Right ventricle myocardium superior (tissue), 1 donor: ENCODE measurements around the gene DNAH14. TPM values are rescaled to one million over a fixed set of nuclear protein-coding genes. Genes with fewer than 3 reads are reported as not detected.
"Not testable (repeated sequence)": the region's sequence is repeated elsewhere in the genome, so short reads cannot be mapped to it uniquely, and the experiment has no call there.

ENCODE experiments used
- ATAC-seq: fragments of 200-7000 bp; cut with Tn5 transposase; one replicate; pipeline ENCODE4 v1.9.1; 2020; ENCODE audit warnings: mild to moderate bottlenecking; ENCODE audit not compliant: poor library complexity
- DNase-seq: peaks from one replicate; pipeline ENCODE4 v3.0.0-alpha.2; 2020
- intact Hi-C: fragments of 100-400 bp; cut with DNase I; formaldehyde crosslinking; loops from one replicate; pipeline ENCODE4 v1.11.2; 2022
- total RNA-seq: library from RNA; stranded (reverse); fragmentation: NEBNext Ultra II Directional; extraction: Animal tissue kit (Norgen Biotek cat#: 25700); gene quantifications from one replicate; pipeline ENCODE4 v1.2.1, GENCODE V29; 2021
- donor health status: DM: no; HTN: yes; CAD: no; lungs with severe emphysema.

The DNAH14 gene
- total RNA-seq, 1 donor from 2014 or later = 5.6 TPM

- intact Hi-C loops = not testable (repeated sequence)
These were observed 280.7 kb downstream of the DNAH14 start for GRCh38 chr1:225210180-225210579.

GRCh38 chr1:225211694-225212442 lies 282.4 kb downstream of the DNAH14 start:
- ATAC-seq, DNase-seq, intact Hi-C loops: not testable (repeated sequence)

More at GRCh38 chr1:225210180-225210579, 280.7 kb downstream of the DNAH14 start:
- not testable (repeated sequence) for DNase-seq, ATAC-seq

GRCh38 chr1:225224287-225224686 lies 294.8 kb downstream of the DNAH14 start:
- DNase-seq (no peak), ATAC-seq (no peak)
- intact Hi-C loops = no loop called here

- no peak for ATAC-seq
- no peak for DNase-seq
These were observed 296.2 kb downstream of the DNAH14 start for GRCh38 chr1:225225681-225226080.

GRCh38 chr1:225228871-225229303 lies 299.4 kb downstream of the DNAH14 start:
- intact Hi-C loops = no loop called here
- DNase-seq (no peak), ATAC-seq (no peak)

More at GRCh38 chr1:225225681-225226080, 296.2 kb downstream of the DNAH14 start:
- intact Hi-C loops = no loop called here

- intact Hi-C loops, ATAC-seq: not testable (repeated sequence)
These were observed 300.0 kb downstream of the DNAH14 start for GRCh38 chr1:225229429-225229828.

GRCh38 chr1:225230483-225230882 lies 301.0 kb downstream of the DNAH14 start:
- intact Hi-C loops = no loop called here
- ATAC-seq = no peak
- no peak for DNase-seq

More at GRCh38 chr1:225229429-225229828, 300.0 kb downstream of the DNAH14 start:
- not testable (repeated sequence) for DNase-seq

- intact Hi-C loops, ATAC-seq, DNase-seq: not testable (repeated sequence)
These were observed 303.5 kb downstream of the DNAH14 start for GRCh38 chr1:225232930-225233329.

GRCh38 chr1:225242611-225243010 lies 313.1 kb downstream of the DNAH14 start:
- DNase-seq (no peak), ATAC-seq (no peak)
- intact Hi-C loops = no loop called here

GRCh38 chr1:225250432-225250831 lies 321.0 kb downstream of the DNAH14 start:
- ATAC-seq (no peak), DNase-seq (no peak)
- intact Hi-C loops = no loop called here

GRCh38 chr1:225253173-225253572 lies 323.7 kb downstream of the DNAH14 start:
- intact Hi-C loops = no loop called here
- ATAC-seq (no peak), DNase-seq (no peak)

- no peak for DNase-seq
- intact Hi-C loops = no loop called here
- ATAC-seq = no peak
These were observed 324.3 kb downstream of the DNAH14 start for GRCh38 chr1:225253784-225254183.

GRCh38 chr1:225254676-225255075 lies 325.2 kb downstream of the DNAH14 start:
- intact Hi-C loops = no loop called here
- ATAC-seq = no peak
- no peak for DNase-seq

- intact Hi-C loops = no loop called here
- no peak for ATAC-seq
- DNase-seq = no peak
These were observed 327.6 kb downstream of the DNAH14 start for GRCh38 chr1:225257081-225257480.

- no peak for DNase-seq
- no peak for ATAC-seq
- intact Hi-C loops = no loop called here
These were observed 329.3 kb downstream of the DNAH14 start for GRCh38 chr1:225258811-225259210.

- no peak for ATAC-seq
These were observed 330.1 kb downstream of the DNAH14 start for GRCh38 chr1:225259542-225259941.

GRCh38 chr1:225260319-225260718 lies 330.8 kb downstream of the DNAH14 start:
- no peak for DNase-seq
- intact Hi-C loops = no loop called here
- ATAC-seq = no peak

More at GRCh38 chr1:225259542-225259941, 330.1 kb downstream of the DNAH14 start:
- intact Hi-C loops = no loop called here
- no peak for DNase-seq

- no peak for ATAC-seq
These were observed 348.0 kb downstream of the DNAH14 start for GRCh38 chr1:225277445-225277844.

GRCh38 chr1:225280563-225280962 lies 351.1 kb downstream of the DNAH14 start:
- intact Hi-C loops = no loop called here
- ATAC-seq = no peak
- no peak for DNase-seq

More at GRCh38 chr1:225277445-225277844, 348.0 kb downstream of the DNAH14 start:
- no peak for DNase-seq
- intact Hi-C loops = no loop called here

- DNase-seq = no peak
- no peak for ATAC-seq
- intact Hi-C loops = no loop called here
These were observed 360.8 kb downstream of the DNAH14 start for GRCh38 chr1:225290244-225290643.
